ENCODE data around the gene CCNA2.

The CCNA2 gene

DNA sequence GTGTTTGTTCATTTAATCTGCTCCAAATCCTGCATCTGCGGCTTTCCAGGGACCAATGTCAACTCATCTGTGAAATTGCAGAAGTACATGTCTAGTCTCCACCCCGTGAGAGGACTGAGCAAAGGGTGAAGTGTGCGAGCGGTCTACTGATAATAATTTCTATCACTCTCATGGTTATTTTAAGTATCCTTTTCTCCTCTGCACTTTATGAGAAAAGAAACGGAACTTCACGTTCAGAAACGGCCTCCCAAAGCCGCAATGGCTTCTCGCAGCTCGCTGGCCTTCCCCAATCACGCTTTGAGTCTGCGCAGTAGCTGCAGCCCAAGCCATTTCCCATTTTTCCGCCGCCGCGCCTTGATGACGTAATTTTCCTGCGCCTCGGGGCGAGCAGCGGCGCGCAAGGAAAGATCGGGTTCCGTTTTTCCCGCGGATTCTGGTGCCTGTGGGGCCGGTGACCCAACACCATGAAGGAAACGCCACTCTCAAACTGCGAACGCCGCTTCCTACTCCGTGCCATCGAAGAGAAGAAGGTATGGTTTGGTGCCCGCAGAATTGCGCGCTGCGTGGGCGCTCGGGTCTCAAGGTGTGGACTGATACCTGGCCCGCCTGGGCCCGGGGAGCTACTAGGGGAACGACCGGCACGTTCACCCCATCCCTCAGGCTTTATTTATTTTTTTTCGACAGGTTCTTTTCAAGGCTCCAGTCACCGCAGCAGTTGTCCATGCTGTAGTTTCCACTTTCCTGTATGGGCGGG is 22.5 kb downstream of the CCNA2 start, which contains the start of gene EXOSC9:
Gene EXOSC9, plus strand, starts transcription at position 363 of the 754 bp plus-strand sequence. Its CDS starts 102 bp downstream, at position 465.
- peak; percentile 92 to 94 for DNase-seq

DNA sequence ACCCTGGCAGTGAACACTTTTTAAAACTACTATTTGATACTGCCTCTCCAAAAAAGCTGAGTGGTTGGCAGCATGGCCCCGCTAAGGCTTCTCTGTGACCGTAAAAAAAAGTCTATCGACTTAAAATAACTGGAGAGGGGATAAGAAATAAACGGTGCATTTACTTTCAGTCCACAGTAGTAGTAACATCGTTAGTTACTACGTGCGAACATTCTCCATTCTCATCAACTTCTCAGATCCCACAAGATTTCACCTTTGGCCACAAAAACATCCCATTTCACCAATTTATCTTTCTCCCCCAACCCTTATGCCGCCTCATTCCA is 23.1 kb downstream of the CCNA2 start:
- DNase-seq, result no peak

DNA sequence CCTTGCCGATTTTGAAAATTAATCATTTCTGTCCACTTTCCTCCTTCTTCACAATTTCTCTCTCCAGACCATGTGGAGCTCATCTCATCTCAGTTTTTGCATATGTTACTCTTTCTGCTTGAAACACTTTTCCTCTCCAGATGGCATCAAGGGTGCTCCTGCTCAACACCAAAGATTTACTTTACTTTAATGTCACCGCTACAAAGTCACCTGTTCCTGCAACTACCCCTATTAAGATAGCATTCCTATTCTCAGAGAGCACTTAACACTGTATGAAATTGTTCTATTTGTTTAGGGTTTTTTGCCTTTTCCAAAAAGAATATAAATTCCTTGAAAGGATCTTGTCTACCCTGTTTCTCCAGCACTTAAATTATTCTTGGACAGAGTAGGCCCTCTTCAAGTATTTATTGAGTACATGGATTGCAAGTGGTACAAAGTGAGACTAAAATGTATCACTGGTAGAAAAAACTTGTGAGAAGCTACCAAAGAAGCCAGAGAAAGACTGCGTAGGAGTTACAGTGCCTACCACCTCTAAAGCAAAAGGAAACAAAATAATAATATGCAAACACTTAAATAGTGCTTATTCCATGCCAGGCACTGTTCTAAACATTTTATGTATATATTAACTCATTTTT is 23.7 kb downstream of the CCNA2 start:
- DNase-seq, result no peak

DNA sequence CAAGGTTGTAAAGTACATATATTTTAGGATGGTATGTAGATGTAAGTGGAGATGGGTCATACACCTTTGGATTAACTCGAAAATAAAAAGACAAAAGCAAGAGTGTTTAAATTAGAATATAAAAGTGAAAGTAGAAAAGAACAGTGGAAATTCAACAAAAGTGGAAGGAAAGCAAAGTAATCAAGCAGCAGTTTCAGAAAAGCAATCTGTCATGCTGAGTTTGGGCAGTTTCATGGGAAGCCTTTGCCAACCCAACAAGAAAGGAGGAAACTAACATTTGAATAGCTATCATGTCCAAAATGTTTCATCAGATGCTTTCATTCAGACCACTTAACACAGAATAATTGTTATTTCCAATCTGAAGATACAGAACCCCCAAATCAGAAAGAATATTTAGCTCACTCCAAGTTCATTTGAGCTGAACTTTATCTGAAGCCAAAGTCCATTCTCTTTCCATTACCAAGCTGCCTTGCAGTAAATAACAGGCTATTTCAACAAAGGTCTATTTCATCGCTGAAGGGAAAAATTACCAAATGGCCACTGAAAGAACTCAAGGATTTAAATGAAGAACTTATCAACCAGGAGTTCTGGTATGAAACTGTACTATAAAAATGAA is 24.4 kb downstream of the CCNA2 start:
- DNase-seq, result no peak

DNA sequence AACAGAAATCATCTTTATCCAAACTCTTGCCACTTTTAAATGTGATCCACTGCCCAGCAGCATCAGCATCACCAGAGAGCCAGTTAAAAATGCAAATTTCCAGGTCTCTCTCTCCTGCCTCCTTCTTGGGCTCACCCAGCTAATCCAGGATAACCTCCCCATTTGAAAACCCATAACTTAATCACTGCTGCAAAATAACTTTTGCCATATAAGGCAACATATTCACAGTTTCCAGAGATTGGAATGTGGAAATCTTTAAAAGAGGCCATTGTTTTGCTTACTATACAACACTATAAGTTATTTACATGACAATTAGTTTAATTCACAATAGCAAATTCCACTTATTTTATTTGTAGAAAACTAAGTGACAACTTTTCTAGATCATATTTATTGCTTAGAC is 27.4 kb downstream of the CCNA2 start:
- no peak for DNase-seq

DNA sequence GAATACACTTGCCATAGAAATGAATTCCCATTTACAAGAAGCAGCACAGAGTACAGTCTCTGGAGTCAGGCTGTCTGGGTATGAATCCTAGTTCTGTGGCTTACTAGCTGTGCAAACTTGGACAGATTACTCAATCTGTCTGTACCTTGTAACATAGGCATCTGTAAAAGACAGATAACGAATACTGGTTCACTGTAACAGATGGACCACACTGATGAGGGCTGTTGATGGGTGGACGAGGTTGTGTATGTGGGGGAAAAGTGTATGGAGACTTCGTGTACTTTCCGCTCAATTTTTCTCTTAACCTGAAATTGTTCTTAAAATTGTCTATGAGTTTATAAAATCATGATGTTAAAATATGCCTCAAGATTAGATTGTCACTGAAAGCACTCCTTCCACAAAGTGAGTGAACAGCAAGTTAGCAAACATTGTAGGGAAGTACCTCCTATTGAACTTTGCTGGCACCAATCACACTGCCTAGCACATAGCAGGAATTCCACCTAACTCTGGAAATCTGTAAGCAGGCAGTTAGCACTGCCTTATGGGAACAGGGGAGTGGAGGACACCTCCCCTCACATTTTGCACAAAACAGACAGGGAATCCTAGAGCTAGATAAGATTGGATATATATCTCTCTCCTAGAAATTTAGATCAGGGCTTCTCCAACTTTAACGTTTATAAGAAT is 29.0 kb downstream of the CCNA2 start:
- DNase-seq, result no peak

DNA sequence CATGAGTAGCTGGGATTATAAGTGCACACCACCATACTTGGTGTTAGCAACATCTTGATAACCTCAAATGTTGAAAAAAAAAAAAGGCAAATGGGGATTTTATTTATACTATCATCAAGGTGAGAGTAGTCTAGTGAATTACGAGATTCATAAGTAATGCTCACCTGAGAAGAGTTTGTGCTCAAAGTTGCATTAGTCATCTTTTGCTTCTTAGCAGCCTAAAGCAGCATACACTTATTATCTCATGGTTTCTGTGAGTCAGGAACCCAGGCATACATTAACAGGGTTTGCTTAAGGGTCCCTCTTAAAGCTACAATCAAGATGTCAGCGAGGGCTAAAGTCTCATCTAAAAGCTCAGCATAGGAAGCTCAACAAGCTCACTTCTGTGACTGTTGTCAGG is 30.7 kb downstream of the CCNA2 start:
- no peak for DNase-seq

DNA sequence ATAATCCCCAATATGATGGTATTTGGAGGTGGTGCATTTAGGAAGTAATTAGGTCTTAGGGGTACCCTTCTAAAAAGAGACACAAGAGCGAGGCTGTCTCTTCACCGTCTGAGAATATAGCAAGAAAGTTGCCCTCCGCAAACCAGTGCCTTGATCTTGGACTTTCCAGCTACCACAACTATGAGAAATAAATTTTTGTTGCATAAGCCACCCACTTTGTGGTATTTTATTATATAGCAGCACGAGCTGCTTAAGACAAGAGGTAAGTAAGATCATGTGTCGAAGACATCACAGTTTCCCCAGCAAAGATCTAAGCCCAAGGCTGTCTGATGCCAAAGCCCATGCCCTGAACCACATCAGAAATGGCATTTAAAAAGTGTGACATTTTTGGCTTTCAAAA is 32.2 kb downstream of the CCNA2 start:
- no peak for DNase-seq

DNA sequence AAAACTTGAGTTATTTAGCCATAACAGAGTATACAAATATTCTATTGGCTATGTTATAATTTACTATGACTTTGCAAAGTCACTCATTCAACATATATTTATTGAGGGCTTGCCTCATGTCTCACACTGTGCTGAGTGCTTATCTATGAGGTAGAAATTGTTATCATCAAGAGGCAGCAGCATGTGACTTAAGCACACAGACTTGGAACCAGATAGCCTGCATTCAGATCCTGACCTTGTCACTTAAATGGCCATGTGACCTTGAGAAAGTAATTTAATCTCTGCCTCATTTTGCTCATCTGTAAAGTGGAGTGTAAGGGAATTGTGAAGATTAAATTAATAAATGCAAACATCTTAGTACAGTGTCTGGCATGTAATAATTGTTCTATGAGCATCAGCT is 32.7 kb downstream of the CCNA2 start:
- no peak for DNase-seq

DNA sequence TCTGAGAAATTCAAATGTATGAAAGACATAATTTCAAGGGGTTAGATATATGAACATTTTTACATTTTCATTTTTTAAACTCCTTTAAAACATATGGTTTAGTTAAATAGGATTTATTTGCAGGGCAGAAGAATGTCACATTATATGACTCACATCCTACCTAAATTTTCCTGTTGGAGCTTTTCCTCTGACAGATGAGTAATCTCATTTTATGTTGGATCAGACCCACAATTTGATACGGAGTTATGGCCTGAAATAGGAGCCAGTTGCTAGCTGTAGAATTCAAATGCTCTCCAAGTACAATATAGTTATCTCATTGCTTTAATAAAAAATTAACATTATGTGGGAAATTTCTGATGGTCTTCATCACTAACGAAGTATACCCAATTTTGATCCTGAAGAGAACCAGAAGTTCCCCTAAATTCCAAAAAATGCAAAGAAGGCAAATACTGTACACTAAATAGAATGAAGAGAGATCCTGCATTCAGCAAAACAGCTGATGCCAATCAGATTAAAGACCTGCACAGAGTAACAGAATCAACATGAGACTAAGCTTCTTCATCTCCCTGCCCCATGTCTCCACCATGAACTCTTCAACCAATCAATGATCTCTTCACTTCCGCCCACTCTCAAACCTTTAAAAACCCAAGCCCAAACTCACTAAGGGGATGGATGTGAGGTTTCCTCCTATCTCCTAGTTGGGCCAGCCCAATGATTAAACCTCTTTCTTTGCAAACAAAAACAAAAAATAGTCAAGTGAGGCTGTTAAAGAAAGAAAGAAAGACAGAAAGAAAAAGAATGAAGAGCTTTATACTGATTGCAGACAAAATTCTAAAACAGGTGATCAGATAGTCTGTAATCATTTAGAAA is 33.5 kb downstream of the CCNA2 start:
- no peak for DNase-seq

DNA sequence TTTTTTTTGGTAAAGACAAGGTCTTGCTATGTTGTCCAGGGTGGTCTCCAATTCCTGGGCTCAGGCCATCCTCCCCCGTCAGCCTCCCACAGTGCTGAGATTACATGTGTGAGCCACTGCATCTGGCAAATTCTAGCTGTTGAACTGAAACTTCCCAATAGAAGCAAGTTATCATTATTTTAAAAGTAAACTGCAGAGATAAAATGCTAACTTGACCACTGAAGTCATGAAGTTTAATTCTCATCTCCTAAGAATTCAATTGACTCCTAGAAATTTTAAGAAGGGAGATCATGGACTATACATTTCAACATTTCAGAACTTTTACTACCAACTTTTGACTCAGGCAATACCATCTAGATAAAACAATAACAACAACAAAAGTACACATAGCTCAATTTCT is 34.2 kb downstream of the CCNA2 start:
- no peak for DNase-seq

DNA sequence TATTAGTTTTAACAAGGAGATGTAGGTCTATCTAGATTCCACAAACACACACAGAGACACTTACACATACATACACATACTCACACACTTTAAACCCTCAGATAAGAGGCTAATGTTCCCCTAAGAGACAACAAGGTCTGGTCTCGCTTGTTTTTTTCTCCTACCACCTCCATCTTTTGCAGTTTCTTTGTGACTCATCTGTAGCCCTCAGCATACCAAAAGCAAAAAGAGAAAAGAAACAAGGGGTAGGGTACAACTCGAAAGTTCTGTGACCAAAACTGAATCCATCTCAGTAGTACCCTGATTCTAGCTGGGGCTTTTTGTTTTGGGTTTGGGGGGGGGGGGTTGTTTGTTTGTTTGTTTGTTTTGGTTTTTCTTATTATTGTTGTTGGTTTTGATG is 34.8 kb downstream of the CCNA2 start:
- DNase-seq, result no peak

DNA sequence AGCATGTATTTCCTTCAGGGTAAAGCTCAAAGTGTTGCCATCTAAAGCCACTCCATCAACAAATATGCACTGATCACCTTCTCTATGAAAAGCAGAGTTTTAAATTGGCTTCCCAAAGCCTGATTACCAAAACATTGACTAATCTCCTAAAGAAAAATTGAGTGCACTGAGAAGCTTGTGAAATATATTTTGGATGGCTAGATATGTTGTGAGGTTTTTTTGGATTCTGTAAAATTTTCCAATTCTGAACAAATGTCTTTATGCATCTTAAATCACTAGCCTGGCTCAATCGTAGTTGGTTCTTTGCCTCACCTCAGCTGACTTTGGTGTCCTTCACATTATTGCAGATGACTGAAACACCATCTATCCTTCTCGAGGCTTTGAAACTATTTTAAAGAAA is 37.5 kb downstream of the CCNA2 start:
- DNase-seq, result no peak

DNA sequence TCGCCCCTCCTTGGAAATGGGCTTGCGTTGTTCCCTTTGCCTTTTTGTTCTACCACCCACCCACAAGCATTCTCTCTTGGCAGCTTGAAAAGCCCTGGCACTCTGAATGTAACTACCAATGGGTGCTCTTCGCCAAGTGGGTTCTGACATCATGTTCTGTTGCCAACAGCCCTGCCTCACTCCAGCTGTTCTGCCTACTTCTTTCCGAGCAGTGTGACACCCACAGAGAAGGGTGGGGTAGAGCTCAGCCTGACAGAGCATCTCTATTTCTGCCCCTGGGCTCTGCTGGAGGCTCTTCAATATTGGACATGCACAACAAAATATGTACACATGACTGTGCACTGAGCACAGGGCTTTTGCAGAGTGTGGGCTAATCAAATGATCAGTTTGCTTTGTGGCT is 38.2 kb downstream of the CCNA2 start:
- DNase-seq, result no peak

DNA sequence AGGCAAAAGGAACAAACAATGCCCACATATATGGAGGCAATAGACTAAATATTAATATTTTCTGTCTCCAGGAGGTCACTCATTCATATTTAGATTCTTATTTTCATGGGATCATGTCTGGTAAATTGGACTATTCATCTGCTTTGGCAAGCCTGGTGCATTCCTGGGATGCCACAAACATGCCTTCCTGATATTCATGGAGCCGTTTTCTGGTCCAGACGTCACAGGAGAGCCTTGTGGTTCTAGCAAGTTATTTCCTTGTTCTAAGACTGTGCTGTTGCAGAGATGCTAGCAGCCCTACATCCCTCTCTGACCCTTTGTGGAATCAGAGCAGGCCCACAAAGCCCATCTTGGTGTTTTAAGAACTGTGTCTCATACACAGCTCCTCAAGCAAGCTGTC is 38.7 kb downstream of the CCNA2 start:
- DNase-seq, result no peak

DNA sequence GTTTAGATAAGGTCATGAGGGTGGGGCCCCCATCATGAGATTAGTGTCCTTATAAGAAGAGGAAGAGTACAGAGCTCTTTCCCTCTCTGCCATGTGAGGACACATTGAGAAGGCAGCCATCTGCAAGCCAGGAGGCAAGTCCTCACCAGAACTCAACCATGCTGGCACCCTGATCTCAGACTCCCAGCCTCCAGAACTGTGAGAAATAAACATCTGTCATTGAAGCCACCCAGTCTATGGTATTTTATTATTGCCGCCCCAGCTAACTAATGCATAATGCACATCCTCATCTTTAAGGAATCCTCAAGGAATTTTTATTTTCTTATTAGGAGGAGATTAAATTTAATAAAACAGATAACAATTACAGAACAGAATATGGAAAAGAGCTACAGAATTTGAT is 39.3 kb downstream of the CCNA2 start:
- no peak for DNase-seq

DNA sequence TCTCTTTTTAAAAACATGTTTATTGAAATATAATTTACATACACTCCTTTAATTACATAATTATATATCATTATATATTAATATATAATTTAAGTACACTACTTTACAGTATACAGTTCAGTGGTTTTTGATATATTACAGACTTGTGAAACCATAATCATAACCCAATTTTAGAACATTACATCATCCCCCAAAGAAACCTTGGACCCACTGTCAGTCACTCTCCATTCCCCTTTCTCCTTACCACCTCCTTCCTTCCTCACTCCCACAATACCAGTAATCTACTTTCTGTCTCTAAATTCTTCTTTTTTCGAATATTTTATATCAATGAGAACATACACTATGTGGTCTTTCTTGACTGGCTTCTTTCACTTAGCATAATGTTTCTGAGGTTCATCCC is 40.5 kb downstream of the CCNA2 start:
- no peak for DNase-seq

DNA sequence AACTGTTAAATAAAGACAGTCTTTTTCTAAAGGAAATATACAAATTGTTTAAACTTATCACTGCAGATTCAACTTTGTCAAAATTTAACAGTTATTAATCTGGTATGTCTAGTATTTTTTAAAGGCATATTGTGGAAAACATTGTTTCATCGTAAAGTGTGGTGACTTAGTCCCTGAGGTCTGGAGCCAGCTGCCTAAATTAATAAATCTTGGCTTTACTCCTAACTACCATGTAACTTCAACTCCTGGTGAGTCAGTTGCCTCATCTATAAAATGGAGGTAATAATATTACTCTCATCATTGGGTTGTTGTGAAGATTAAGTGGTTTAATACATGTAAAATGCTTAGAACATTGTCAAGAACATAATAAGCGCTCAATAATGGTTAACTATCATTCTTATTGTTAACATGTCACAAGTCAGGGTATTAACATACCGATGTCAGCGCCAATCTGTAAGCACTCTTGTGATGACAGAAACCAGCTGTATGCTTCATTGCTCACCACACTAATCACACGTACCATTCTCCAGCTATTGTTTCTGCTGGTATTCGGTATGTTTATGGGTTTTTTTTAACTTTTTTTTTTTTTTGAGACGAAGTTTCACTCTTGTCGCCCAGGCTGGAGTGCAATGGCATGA is 44.6 kb downstream of the CCNA2 start:
- no peak for DNase-seq

DNA sequence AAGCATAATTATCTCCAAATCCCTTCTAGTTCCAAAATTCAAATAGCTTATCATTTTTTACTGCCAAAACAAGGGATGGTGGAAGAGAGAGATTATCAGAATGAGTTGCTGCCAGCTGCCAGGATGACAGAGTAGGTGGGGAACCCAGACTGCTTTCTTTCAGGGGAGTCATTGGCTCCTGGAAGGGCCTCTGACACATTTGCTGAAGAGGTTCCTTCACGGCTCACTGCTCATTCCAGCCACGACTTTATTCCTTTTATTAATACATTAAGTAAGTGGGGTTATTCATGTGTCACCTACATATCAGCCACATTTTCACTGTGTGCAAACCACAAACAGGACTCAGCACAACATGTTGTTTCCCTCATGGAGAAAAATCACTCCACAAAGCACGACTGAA is 46.1 kb downstream of the CCNA2 start:
- no peak for DNase-seq

DNA sequence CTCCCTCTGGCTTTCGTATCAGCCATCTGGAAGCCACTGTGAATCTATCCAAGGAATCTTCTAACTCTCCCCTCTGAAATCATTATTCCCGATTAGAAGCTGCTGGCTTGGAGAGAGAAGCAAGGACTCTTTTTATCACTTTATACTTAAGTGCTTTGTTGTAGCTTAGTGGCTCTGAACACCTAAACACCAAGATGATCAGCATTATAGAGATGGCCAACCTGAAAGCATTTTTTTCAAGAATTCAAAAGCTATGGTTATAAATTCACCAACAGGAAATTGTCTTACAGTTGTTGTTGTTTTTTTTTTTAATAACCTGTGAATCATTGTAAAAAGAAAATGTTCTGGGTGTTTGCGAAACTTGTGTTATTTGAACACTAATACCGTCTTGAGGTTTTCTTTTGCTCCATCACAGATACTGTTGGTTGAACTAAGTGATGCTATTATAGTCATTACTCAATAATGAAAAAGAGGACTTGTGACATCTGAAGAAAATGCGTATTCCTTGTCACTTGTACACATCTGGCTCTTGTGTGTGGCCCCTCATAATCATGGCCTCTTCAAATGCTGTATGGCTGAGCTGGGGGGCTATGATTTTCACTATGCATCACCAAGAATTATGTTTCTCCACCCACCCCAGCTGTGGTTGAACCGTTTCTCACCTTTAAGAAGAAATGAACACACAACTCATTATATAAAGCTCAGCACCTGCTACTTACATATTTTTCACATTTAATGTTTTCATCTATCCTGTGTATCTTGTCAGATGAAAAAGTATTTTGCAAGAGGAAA is 46.9 kb downstream of the CCNA2 start:
- DNase-seq, result no peak

DNA sequence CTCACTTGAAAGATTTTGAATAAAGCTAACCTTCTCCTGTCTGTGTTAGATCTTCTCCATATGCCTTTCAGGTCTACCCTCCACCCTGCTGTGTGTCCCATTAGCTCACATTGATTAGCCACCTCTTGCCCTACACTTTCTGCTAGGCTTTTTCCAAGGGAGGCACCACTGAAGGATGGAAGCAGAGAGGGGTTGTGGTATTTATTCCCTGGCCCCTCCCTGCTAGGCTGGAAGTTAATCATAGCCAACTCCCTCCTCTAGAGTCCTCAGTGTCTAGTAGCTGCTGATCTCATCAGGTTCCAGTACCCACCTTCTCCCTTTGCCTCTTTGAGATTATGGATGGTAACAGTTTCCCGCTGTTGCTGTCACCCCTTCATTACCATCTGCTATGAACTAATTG is 49.8 kb downstream of the CCNA2 start:
- no peak for DNase-seq

DNA sequence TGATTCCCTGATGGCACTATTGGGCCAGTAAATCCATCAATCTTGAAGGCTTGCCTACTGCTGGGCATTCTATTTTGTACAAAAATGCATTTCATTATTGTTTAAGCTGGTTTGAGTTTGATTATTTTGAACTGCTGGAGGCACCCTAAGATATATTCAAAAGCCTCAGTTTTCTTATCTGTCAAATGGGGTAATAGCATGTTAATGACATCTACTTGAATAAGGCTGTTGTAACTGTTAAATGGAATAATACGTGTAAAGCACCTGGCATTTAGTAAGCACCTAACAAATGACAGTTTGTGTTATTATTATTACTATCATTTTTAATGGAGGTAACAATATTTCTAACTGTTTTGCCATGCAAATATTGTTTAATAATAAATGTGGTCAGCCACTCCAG is 51.8 kb downstream of the CCNA2 start:
- no peak for DNase-seq

All from activated CD4-positive, alpha-beta T cell treated with anti-CD3 and anti-CD28 coated beads, Interleukin-2, amount 50 U/mL, for 4 hours (primary cell).